Mesothelial cell of epicardium (in vitro differentiated cells): ENCODE results near the gene SYNPO2. TPM values are rescaled to one million over a fixed set of nuclear protein-coding genes. Genes with fewer than 3 reads are reported as not detected.
A peak's percentile ranks its signal among the peaks of the same experiment; 100 is the strongest.

Source experiments
- DNase-seq, 2 experiments: peaks; one replicate each; pipeline ENCODE4 v3.0.0; 2021; ENCODE audit warnings: low spot score in 2 of 2; ENCODE audit not compliant: unreplicated experiment in 2 of 2
- H3K27ac Mint-ChIP-seq: 2 replicates; pipeline ENCODE4 v1.8.0; 2021; ENCODE audit warnings: mixed read lengths
- H3K27me3 Mint-ChIP-seq: 2 replicates; pipeline ENCODE4 v1.8.0; 2021; ENCODE audit warnings: low read depth, mixed read lengths
- H3K36me3 Mint-ChIP-seq: 2 replicates; pipeline ENCODE4 v1.8.0; 2021; ENCODE audit warnings: mixed read lengths
- H3K4me1 Mint-ChIP-seq: 2 replicates; pipeline ENCODE4 v1.8.0; 2021; ENCODE audit warnings: mixed read lengths
- H3K4me3 Mint-ChIP-seq: 2 replicates; pipeline ENCODE4 v1.8.0; 2021; ENCODE audit warnings: mild to moderate bottlenecking, moderate library complexity, mixed read lengths
- H3K9me3 Mint-ChIP-seq: 2 replicates; pipeline ENCODE4 v1.8.0; 2021; ENCODE audit warnings: mixed read lengths
- total RNA-seq: library from RNA; stranded (reverse); gene quantifications from 3 replicates; pipeline ENCODE4 v1.2.1, GENCODE V29; 2021
- TF ChIP-seq, protein P1 (sequence below): fragments of 200-600 bp; sonication (generic); IDR thresholded peaks from one replicate; pipeline ENCODE4 v1.5.0; 2021; ENCODE audit warnings: antibody characterized with exemption; ENCODE audit not compliant: unreplicated experiment

SYNPO2 gene
- total RNA-seq, 1 donor from 2014 or later, result 23.4 TPM

DNA sequence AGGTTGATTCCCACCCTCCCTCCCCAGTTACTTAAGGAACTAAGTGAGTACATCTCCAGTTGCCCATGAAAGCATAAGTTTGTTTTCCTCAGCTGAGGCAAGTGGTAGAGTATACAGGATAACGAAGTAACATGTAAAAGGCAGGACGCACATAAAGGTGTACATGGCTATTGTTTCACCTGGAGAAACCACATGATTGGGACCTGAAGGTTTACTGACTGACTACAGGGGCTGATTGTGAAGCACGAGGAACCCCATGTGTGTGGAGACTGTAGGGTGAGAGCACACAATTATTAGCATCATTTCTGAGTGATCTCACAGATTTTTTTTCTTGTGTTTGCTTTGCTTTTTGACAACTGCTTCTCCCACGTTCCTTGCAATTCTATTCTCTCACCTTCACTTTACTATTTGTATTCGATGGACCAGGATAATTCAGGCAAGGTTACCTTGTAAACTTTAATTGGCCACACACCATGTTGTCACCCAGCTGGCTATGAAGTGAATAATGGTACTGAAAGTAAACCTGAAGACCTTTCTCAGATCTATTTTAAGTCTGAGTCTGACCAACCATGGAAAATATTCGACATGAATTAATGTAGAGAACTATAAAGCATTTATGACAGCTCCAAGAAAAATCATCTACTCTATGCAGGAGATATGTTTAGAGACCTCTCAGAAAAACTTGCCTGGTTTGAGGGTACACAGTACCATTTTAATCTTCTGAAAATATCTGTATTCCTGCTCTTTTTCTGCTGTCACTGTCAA lies 144.4 kb downstream of the SYNPO2 start:
- peaks cover 19% of the 10 kb centered on the region for H3K4me1 Mint-ChIP-seq
- H3K4me3 Mint-ChIP-seq, result no peak overlapping the region
- H3K36me3 Mint-ChIP-seq, result peaks cover 32% of the 10 kb centered on the region
- DNase-seq, result no peak
- H3K27ac Mint-ChIP-seq, result peak overlapping the region; percentile 62
- TF ChIP-seq, protein P1, sequence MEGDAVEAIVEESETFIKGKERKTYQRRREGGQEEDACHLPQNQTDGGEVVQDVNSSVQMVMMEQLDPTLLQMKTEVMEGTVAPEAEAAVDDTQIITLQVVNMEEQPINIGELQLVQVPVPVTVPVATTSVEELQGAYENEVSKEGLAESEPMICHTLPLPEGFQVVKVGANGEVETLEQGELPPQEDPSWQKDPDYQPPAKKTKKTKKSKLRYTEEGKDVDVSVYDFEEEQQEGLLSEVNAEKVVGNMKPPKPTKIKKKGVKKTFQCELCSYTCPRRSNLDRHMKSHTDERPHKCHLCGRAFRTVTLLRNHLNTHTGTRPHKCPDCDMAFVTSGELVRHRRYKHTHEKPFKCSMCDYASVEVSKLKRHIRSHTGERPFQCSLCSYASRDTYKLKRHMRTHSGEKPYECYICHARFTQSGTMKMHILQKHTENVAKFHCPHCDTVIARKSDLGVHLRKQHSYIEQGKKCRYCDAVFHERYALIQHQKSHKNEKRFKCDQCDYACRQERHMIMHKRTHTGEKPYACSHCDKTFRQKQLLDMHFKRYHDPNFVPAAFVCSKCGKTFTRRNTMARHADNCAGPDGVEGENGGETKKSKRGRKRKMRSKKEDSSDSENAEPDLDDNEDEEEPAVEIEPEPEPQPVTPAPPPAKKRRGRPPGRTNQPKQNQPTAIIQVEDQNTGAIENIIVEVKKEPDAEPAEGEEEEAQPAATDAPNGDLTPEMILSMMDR, result no peak
- H3K9me3 Mint-ChIP-seq, result no peaks in the 10 kb centered on the region
- no peaks in the 10 kb centered on the region for H3K27me3 Mint-ChIP-seq

DNA sequence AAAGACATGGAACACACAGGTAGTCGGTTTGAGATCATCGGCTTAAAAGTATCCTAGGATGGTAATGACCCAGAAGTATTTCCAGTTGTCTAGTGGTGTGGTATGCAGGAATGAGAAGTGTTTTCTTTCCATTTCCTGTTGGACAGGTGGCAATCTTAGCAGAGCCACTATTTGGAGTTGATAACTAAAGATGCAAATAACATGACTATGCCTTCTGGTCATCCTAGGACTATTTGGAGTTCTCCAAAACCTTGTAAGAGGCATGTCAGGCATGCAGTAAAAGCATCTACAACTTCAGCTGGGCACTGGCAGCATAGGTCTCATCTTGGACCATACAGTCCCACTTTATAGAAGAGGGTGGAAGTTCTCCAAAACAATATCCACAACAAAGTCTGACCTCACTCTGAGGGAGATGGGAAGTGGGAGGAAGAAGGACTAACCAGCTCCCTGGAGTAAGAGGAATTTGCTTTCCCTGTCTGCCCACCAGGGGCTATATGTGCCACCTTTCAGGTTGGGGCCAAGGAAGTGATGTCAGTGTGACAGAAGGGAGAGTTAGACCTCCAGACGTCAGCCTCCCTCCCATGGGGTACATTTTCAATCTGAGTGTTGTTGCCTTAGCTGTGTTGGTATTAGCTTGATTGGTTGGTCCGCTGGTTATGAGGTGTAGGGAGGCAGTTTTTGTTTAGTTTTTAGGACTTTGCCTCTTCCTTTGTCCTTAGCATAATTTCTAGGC lies 145.8 kb downstream of the SYNPO2 start:
- no peaks in the 10 kb centered on the region for H3K9me3 Mint-ChIP-seq
- TF ChIP-seq, protein P1, result no peak
- H3K27ac Mint-ChIP-seq, result peak overlapping the region; percentile 74
- H3K27me3 Mint-ChIP-seq, result no peaks in the 10 kb centered on the region
- no peak overlapping the region for H3K4me3 Mint-ChIP-seq
- no peak for DNase-seq
- peaks cover 19% of the 10 kb centered on the region for H3K4me1 Mint-ChIP-seq
- H3K36me3 Mint-ChIP-seq, result peaks cover 32% of the 10 kb centered on the region

DNA sequence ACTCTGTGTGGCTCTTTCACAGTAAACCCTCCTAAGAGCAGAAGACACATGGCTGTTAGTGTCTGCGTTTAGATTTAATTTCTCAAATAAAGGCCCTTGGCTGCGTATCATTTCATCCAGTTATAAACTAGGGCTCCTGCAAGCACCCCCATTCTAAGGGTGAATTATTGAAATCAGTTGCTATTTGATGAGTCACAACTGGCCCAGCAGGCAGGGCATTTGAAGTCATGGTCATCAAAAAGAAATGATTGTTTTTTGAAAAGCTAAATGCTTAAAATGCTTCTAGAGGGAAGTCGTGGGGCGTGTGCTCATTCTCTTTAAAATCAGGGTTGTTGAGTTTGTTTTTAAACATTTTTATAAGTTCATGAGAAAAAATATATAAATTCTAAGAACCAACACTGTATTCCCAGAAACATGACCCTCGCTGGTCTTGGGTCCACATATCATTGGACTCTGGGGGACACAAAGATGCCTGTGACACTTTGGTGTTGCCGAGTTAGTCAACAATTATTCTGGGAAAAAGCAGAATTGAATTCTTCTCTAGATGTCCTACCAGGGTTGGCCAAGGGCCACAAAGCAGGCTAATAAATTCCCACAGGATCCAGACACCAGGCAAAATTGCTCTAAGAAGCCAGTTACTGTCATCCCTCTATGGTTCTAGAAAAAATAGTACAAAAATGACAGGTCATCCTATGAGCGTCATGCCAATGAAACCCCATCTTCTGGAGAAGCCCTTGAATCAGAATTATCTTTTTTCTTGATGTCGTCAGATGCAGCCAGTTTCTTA lies 147.5 kb downstream of the SYNPO2 start:
- TF ChIP-seq, protein P1, result no peak
- H3K4me1 Mint-ChIP-seq, result peaks cover 23% of the 10 kb centered on the region

DNA sequence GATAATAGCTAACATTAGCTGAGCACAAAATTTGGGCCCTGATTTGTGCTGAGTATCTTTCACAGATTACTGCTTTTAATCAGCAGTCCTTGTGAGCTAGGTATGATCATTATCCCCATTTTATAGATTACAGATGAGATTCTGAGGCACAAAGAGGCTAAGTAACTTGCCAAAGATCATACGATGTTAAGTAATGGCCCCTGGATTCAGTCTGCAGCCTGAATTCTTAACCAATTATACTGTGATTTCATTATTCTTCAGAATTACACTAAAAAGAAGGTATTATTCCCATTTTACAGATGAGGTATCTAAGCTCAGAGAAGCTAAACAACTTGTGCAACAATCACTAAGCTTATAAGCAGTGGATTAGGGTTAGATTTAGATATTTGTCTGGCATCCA lies 149.1 kb downstream of the SYNPO2 start:
- Mint-ChIP-seq H3K4me1 (peaks cover 30% of the 10 kb centered on the region), H3K4me3 (no peak overlapping the region), H3K27me3 (no peaks in the 10 kb centered on the region), H3K27ac (no peak overlapping the region), H3K36me3 (peaks cover 6% of the 10 kb centered on the region), H3K9me3 (no peaks in the 10 kb centered on the region)
- TF ChIP-seq, protein P1, result no peak
- no peak for DNase-seq

More for the DNA sequence above, 147.5 kb downstream of the SYNPO2 start:
- Mint-ChIP-seq H3K4me3 (no peak overlapping the region), H3K27ac (no peak overlapping the region), H3K27me3 (no peaks in the 10 kb centered on the region), H3K9me3 (no peaks in the 10 kb centered on the region), H3K36me3 (peaks cover 17% of the 10 kb centered on the region)
- DNase-seq, result no peak

DNA sequence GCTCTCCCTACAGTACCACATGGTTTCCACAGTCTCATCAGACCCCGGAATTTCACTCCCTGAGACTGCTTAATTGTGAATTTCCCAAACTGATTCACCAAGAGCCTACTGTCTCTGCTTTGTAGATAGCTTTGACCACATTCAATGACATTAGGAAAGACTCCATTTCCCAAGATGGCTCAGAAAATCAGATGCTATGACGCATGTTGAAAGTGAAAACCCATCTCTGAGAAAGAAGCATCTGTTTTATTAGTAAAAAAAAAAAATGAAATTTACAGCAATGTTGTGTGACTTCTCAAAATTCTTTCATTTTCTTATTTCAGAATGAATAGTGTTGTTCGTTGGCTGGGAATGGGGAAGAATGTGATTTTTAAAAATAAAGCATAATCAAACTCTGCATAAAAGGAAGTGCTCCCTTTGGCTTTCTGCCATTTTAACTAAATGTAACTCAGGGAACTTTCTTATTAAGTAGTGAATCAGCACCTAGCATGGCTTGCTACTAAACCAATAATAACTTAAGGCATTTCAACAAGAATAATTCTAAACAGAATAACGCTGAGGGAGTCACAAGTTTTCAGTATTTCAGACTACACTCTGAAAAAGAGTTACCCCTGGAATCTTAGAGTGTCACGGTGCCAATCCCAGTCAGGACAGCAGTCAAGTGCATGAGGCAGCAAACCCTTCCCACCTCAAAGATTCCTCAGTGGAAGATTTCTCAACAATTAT lies 149.6 kb downstream of the SYNPO2 start:
- DNase-seq, result no peak
- Mint-ChIP-seq H3K27ac (no peak overlapping the region), H3K36me3 (peaks cover 3% of the 10 kb centered on the region), H3K4me1 (peaks cover 32% of the 10 kb centered on the region), H3K4me3 (no peak overlapping the region), H3K27me3 (no peaks in the 10 kb centered on the region), H3K9me3 (no peaks in the 10 kb centered on the region)
- TF ChIP-seq, protein P1, result no peak
